ENCODE measurements around the gene DGKQ. TPM values are rescaled to one million over a fixed set of nuclear protein-coding genes. Genes with fewer than 3 reads are reported as not detected.

The DGKQ gene
- total and polyA plus RNA-seq, 2 of the 8 experiments (the other 6 are each of a cell fraction or from before 2014, with no cell fraction given) = 7.3 to 9.7 TPM

DNA sequence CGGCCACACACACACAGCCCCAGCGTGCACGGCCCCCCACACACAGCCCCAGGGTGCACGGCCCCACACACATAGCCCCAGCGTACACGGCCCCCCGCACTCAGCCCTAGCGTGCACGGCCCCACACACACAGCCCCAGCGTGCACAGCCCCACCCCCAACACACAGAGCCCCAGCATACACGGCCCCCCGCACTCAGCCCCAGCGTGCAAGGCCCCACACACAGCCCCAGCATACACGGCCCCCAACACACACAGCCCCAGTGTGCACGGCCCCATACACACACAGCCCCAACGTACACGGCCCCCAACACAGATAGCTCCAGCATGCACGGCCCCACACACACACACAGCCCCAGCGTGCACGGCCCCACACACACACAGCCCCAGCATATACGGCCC, 58.8 kb downstream of the DGKQ start (continued):
- no peak for TF ChIP-seq GTF2F1 (IDR thresholded peaks at IDR 0.05; ENCODE audit: borderline replicate concordance, low read depth, low read length)

All from H1 (cell line).